Activated CD8-positive, alpha-beta T cell treated with anti-CD3 and anti-CD28 coated beads, Interleukin-2, amount 10 ng/mL, durations not matched to agents 7 days and 5 days (primary cell): ENCODE results near the gene PBX3. TPM values are rescaled to one million over a fixed set of nuclear protein-coding genes. Genes with fewer than 3 reads are reported as not detected.

Experiments used
- ATAC-seq: fragments of 150-1000 bp; cut with Tn5 transposase; one replicate; pipeline ENCODE4 v1.10.0; 2021; ENCODE audit warnings: moderate library complexity
- CTCF ChIA-PET: fragments of 350-600 bp; sonication (Branson Sonifier 250); formaldehyde crosslinking; loops from one replicate; lab custom pipeline; 2021; ENCODE audit warnings: antibody characterized with exemption; lab: Charles Lee
- POLR2A ChIA-PET: fragments of 350-600 bp; sonication (Branson Sonifier 250); formaldehyde crosslinking; loops from one replicate; lab custom pipeline; 2021; ENCODE audit warnings: antibody characterized with exemption; lab: Charles Lee
- DNase-seq: peaks from one replicate; pipeline ENCODE4 v3.0.0-alpha.2; 2020
- H3K27ac Mint-ChIP-seq: one replicate; pipeline ENCODE4 v1.8.0; 2021; ENCODE audit warnings: mild to moderate bottlenecking, mixed read lengths
- H3K27me3 Mint-ChIP-seq: one replicate; pipeline ENCODE4 v1.8.0; 2021; ENCODE audit warnings: low read depth, mixed read lengths
- H3K36me3 Mint-ChIP-seq: one replicate; pipeline ENCODE4 v1.8.0; 2021; ENCODE audit warnings: low read depth, mixed read lengths
- H3K4me1 Mint-ChIP-seq: one replicate; pipeline ENCODE4 v1.8.0; 2021; ENCODE audit warnings: low read depth, mixed read lengths
- H3K4me3 Mint-ChIP-seq: one replicate; pipeline ENCODE4 v1.8.0; 2021; ENCODE audit warnings: mild to moderate bottlenecking, mixed read lengths
- H3K9me3 Mint-ChIP-seq: one replicate; pipeline ENCODE4 v1.8.0; 2022; ENCODE audit warnings: mixed read lengths; ENCODE audit not compliant: insufficient read depth
- total RNA-seq, 2 experiments: library from RNA; stranded (reverse); gene quantifications; one replicate each; pipeline ENCODE4 v1.2.3, GENCODE V29; 2021

The PBX3 gene
- total RNA-seq, 2 experiments from 2014 or later: 22.0 to 24.4 TPM

DNA sequence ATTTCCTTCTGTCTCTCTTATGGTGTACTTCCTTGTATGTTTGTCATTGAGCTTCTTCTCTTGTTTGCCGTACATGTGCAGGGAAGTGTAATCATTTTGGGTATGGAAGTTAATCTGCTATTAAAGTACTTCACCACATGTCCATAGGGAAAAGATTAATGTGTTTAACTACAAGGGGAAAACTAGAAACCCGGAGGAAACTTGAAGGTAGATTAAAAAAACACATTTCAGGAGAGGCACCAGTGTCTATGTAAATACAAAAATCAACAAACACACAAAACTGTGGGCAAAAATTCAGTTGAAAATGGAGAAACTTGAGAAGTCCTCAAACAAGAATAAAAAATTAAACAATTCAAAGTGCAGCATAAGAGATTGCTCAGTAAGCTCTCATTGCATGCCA lies 166.4 kb downstream of the PBX3 start:
- Mint-ChIP-seq H3K36me3 (no peaks in the 10 kb centered on the region), H3K27ac (no peak overlapping the region), H3K27me3 (no peaks in the 10 kb centered on the region), H3K4me1 (no peaks in the 10 kb centered on the region), H3K9me3 (no peaks in the 10 kb centered on the region), H3K4me3 (no peak overlapping the region)
- ATAC-seq (no peak), DNase-seq (no peak)
- ChIA-PET POLR2A (no interaction called here), CTCF (interaction anchor here (1.0 to 1.3 kb wide), 2 partner anchors 11 to 25 kb away, joined by 3 to 4 read pairs; no protein-coding TSS in a partner anchor)

DNA sequence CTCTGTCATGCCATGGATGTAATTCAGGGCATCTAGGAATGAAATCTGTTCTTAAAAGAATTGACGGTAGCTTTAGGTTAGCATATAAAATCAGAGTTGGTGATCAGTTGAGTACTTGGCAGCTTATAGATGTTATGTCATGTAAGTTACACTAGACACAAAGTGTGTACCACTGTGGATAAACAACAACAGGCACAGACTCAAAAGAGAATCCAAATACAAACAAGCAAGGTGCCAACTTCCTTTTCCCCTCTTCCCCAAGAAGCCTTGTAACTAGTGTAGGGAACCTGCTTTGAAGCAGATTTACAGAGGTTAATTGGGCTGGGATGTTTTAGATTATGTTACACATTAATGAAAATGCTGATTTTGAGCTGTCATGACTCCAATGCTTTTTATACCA lies 167.2 kb downstream of the PBX3 start:
- DNase-seq (no peak), ATAC-seq (no peak)
- ChIA-PET CTCF (interaction anchor here (1.0 to 1.3 kb wide), 2 partner anchors 11 to 26 kb away, joined by 3 to 4 read pairs; no protein-coding TSS in a partner anchor), POLR2A (no interaction called here)
- Mint-ChIP-seq H3K36me3 (no peaks in the 10 kb centered on the region), H3K9me3 (no peaks in the 10 kb centered on the region), H3K4me1 (no peaks in the 10 kb centered on the region), H3K4me3 (no peak overlapping the region), H3K27ac (no peak overlapping the region), H3K27me3 (no peaks in the 10 kb centered on the region)

DNA sequence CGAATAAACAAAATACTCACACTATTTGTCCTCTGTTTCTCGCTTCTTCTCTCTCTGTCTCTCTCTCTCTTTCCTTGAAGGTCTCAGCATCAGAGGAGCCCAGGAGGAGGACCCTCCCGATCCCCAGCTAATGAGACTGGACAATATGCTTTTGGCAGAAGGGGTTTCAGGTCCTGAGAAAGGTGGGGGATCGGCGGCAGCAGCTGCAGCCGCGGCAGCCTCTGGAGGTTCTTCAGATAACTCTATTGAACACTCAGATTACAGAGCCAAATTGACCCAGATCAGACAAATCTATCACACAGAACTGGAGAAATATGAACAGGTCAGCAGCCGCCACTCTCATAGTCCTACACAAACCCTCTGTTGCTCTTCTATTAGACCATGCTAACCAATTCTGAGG lies 168.4 kb downstream of the PBX3 start:
- Mint-ChIP-seq H3K36me3 (no peaks in the 10 kb centered on the region), H3K4me3 (no peak overlapping the region), H3K9me3 (no peaks in the 10 kb centered on the region), H3K27me3 (no peaks in the 10 kb centered on the region), H3K4me1 (no peaks in the 10 kb centered on the region), H3K27ac (no peak overlapping the region)
- ATAC-seq: no peak
- no peak for DNase-seq
- ChIA-PET CTCF (no interaction called here), POLR2A (no interaction called here)

DNA sequence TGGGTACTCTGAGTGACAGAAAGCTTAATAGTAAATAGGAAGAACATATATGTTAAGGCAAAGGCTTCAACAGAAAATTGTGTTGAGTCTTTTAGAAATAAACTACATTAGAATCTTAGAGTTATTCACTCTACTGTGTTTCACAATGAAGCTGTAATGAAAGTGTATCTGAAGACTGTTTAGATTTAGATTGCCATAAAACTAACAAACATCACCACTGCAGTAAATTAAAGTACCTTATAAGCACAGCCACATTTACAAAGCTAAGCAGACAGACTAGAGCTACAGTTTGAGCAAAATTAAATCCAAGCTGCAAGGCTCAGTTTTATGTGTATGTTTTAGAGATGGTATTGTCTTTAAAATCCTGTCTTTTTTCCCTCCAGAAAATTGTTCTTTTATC lies 172.4 kb downstream of the PBX3 start:
- ChIA-PET CTCF (interaction anchor here (0.6 kb wide), 1 partner anchor 11 kb away, joined by 3 read pairs; no protein-coding TSS in a partner anchor), POLR2A (no interaction called here)
- Mint-ChIP-seq H3K27me3 (no peaks in the 10 kb centered on the region), H3K27ac (no peak overlapping the region), H3K4me1 (no peaks in the 10 kb centered on the region), H3K4me3 (no peak overlapping the region), H3K9me3 (no peaks in the 10 kb centered on the region), H3K36me3 (no peaks in the 10 kb centered on the region)
- ATAC-seq (no peak), DNase-seq (no peak)

DNA sequence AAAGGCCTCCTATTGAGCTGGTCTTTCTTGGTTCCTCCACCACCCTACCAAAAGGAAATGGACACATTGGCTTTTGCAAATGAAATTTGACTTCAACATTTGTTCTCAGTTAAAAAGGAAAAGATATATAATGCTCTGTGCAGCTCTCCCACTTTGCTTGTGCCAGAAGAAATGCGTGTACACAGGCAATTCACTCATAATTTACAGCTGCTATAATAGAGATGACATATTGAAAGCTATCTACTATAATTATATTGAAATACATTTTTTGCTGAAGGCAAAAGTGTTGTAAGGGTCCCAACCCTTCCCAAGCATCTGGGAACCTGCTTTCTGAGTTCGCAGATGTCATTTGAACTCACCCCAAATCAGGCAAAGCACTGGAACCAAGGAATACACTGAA lies 173.2 kb downstream of the PBX3 start:
- Mint-ChIP-seq H3K9me3 (no peaks in the 10 kb centered on the region), H3K27me3 (no peaks in the 10 kb centered on the region), H3K27ac (no peak overlapping the region), H3K4me1 (no peaks in the 10 kb centered on the region), H3K36me3 (no peaks in the 10 kb centered on the region), H3K4me3 (no peak overlapping the region)
- no peak for DNase-seq
- ChIA-PET CTCF (no interaction called here), POLR2A (no interaction called here)
- no peak for ATAC-seq

DNA sequence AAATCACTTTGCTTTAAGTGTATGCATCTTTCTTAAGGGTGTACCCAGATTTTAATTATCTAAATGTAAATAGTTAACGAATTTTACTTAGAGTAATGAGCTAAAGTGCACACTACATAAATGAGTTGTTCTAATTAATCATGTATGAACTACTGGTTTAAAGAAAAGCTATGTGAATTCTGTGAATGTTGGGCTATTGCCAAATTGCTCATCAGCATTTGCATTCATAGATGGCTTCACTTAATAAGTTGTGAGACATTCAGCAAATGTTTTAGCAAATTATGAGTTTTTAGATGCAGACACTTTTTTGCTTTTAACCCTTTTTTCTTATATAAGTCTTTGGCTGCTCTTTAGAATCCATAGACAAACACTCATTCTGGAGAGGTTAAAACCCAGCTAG lies 175.7 kb downstream of the PBX3 start:
- H3K4me1 Mint-ChIP-seq: no peaks in the 10 kb centered on the region
- ChIA-PET CTCF (interaction anchor here (1.2 kb wide), 1 partner anchor 515 kb away, joined by 3 read pairs; no protein-coding TSS in a partner anchor), POLR2A (no interaction called here)
- no peak overlapping the region for H3K27ac Mint-ChIP-seq
- H3K9me3 Mint-ChIP-seq: no peaks in the 10 kb centered on the region
- H3K4me3 Mint-ChIP-seq: no peak overlapping the region
- DNase-seq (no peak), ATAC-seq (no peak)
- H3K27me3 Mint-ChIP-seq: no peaks in the 10 kb centered on the region
- no peaks in the 10 kb centered on the region for H3K36me3 Mint-ChIP-seq

DNA sequence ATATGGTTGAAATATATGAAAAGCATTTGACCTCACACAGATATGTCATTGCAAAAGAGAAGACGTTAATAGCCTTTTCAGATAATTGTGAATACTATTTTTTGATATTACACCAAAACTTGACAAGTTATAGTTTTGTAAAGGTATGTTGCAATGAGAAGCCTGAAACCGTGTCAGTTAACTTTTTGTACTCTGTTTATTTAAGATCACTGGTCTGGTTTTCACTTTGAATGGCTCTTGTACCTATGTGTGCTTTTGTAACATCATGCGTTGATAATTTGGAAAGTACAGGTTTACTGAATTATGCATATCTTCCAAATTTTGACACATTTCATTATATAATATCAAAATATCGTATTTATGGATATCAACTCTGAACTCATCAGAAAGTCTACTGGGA lies 177.2 kb downstream of the PBX3 start:
- Mint-ChIP-seq H3K27me3 (no peaks in the 10 kb centered on the region), H3K9me3 (no peaks in the 10 kb centered on the region), H3K27ac (no peak overlapping the region), H3K4me3 (no peak overlapping the region), H3K4me1 (no peaks in the 10 kb centered on the region), H3K36me3 (no peaks in the 10 kb centered on the region)
- DNase-seq: no peak
- ChIA-PET POLR2A (no interaction called here), CTCF (no interaction called here)
- no peak for ATAC-seq

DNA sequence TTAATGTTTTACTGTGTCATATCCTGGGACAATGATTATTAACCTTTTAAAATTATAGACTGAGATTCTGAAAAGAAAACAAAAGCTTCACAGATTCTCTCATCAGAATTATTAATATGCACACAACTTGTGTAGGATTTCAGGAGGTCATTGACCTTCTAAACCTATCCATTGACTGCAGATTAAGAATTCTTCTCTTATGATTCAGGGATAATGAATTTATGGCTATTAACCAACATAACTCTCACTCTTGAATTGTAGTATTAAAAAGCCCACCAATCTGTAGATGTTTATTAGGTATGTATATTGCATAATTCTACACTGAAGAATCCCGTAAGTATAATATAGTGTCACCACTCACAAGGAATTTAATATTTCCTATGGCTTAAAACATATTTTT lies 179.8 kb downstream of the PBX3 start:
- POLR2A ChIA-PET: no interaction called here
- Mint-ChIP-seq H3K9me3 (no peaks in the 10 kb centered on the region), H3K27ac (no peak overlapping the region), H3K4me3 (no peak overlapping the region), H3K36me3 (peaks cover 3% of the 10 kb centered on the region), H3K4me1 (no peaks in the 10 kb centered on the region), H3K27me3 (no peaks in the 10 kb centered on the region)
- no peak for ATAC-seq
- CTCF ChIA-PET: no interaction called here
- DNase-seq: no peak

DNA sequence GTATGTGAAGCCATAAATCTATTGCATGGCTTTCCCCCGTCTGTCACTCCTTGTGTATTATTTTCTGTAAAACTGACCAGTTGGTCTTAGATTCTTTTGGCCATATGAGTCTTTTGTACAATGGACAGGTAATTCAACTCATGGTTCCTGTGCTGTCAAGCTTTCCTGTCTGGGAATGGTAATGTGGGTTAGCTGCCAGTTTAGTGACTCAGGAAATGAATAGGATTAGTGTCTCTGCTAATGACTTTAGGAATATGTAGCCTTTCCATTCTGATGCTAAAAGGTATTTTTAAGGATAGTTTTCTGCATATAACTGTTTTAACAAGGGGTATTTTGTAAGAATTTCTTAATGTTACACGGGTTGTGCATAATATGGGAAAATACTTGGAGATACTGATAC lies 182.7 kb downstream of the PBX3 start:
- no peak overlapping the region for H3K27ac Mint-ChIP-seq
- POLR2A ChIA-PET: no interaction called here

DNA sequence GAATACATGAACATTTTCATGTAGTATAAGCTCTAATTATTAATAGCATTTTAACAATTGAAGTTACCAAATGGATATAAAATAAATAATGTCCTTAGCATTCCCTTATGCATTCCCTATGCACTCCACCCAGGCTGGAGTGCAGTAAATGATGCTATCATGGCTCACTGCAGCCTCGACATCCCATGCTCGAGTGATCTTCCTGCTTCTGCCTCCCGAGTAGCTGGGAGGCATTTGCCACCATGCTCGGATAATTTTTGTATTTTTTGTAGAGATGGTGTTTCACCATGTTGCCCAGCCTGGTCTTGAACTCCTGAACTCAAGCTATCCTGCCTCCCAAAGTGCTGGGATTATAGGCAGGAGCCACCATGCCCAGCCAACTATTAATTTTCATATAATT lies 184.0 kb downstream of the PBX3 start:
- DNase-seq: no peak
- peaks cover 3% of the 10 kb centered on the region for H3K36me3 Mint-ChIP-seq
- CTCF ChIA-PET: interaction anchor here (1.2 to 1.5 kb wide), 2 partner anchors 11 to 523 kb away, joined by 3 read pairs; no protein-coding TSS in a partner anchor
- H3K9me3 Mint-ChIP-seq: no peaks in the 10 kb centered on the region
- POLR2A ChIA-PET: no interaction called here
- ATAC-seq: no peak
- no peaks in the 10 kb centered on the region for H3K4me1 Mint-ChIP-seq
- H3K27me3 Mint-ChIP-seq: no peaks in the 10 kb centered on the region
- H3K27ac Mint-ChIP-seq: no peak overlapping the region
- H3K4me3 Mint-ChIP-seq: no peak overlapping the region

More for the DNA sequence above, 182.7 kb downstream of the PBX3 start:
- Mint-ChIP-seq H3K9me3 (no peaks in the 10 kb centered on the region), H3K27me3 (no peaks in the 10 kb centered on the region), H3K4me1 (no peaks in the 10 kb centered on the region), H3K4me3 (no peak overlapping the region), H3K36me3 (peaks cover 3% of the 10 kb centered on the region)
- ATAC-seq (no peak), DNase-seq (no peak)
- CTCF ChIA-PET: interaction anchor here (1.2 kb wide), 1 partner anchor 10 kb away, joined by 3 read pairs; no protein-coding TSS in a partner anchor

DNA sequence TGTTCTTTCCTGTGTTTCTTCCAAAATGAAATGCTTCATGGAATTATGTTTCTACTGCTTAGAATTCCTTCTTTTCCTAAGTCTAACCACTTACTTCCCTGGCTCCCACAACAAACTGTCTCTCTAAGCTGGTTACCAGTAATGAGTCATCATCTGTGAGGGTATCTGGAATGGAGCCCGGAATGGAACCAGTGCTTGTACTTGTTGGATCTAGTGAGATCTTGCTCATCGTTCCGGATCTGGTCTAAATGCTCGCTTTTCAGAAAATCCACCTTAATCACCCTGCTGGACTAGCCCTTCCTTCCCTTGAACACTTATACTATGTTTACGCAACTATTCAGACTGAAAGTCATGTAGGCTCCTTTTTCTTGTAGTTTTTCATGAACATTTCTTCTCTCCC lies 184.8 kb downstream of the PBX3 start:
- Mint-ChIP-seq H3K4me1 (no peaks in the 10 kb centered on the region), H3K27ac (no peak overlapping the region), H3K27me3 (no peaks in the 10 kb centered on the region), H3K4me3 (no peak overlapping the region), H3K36me3 (peaks cover 3% of the 10 kb centered on the region), H3K9me3 (no peaks in the 10 kb centered on the region)
- DNase-seq (no peak), ATAC-seq (no peak)
- ChIA-PET CTCF (interaction anchor here (1.5 kb wide), 1 partner anchor 524 kb away, joined by 3 read pairs; no protein-coding TSS in a partner anchor), POLR2A (no interaction called here)

DNA sequence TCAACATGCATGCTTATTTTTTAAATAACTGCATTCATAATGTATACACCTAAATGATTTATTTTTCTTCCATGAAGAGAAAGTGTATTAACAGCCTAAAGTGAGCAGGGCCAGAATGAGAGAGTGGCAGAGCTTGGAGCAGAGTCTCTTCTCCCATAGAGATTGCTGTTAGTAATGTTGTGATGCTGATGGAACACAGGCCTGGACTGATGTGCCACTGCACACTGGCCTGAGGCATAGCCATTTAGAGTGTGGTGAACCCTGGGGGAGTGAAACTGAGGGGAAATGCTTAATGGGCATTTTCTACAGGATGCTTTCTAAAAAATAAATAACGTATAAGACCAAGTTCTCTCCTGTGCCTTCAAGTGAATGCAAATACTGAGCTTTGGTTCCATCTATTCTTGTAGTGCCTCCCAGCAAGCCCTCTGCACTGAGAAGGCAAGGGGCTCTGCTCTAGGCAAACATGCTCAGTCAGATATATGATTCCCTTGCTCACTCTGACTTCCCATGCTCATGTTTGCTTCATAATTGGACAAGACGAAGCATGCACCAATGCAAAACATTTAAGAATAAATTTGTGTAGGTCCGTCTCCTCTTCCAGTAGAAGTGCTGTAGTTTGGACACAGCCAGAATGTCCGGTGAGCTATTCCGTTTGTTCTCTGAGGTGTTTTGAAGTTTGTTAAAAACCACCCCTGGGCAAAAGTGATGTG lies 185.7 kb downstream of the PBX3 start:
- CTCF ChIA-PET: no interaction called here
- POLR2A ChIA-PET: no interaction called here
- ATAC-seq: no peak

More for the DNA sequence above, 185.7 kb downstream of the PBX3 start:
- no peak overlapping the region for H3K4me3 Mint-ChIP-seq
- H3K4me1 Mint-ChIP-seq: no peaks in the 10 kb centered on the region
- H3K27ac Mint-ChIP-seq: no peak overlapping the region
- H3K27me3 Mint-ChIP-seq: no peaks in the 10 kb centered on the region
- H3K9me3 Mint-ChIP-seq: no peaks in the 10 kb centered on the region
- no peak for DNase-seq
- peaks cover 3% of the 10 kb centered on the region for H3K36me3 Mint-ChIP-seq
